ENCODE results near the gene RFT1. TPM values are rescaled to one million over a fixed set of nuclear protein-coding genes. Genes with fewer than 3 reads are reported as not detected.

The RFT1 gene
- total RNA-seq, 2 donors from 2014 or later: 29.3 to 35.2 TPM

DNA sequence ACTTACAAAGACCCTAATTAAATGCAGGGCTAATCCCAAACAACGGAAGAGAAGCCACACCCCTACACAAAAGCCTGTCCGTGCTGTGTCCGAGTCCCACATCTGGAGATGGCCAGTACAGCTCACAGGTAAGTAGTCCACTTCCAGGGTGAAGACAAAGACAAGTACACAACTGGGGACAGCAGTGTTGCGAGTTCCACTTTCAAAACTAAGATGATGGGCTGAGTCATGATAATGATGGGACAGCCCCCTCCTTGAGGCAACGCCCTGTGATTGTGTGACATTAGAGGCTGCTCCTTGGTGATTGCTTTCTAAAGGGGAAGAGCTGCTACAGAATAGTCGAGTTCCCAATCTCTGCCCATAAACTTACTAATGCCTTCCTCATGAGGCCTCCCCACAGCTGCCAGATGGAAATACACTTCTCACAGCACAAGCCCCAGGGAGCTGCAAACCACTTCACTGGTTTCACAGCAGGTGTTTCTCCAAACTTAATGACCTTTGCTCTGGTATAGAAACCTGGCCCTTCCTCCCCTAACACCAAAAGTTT, 27.6 kb downstream of the RFT1 start:
- H3K4me3 Mint-ChIP-seq: peak overlapping the region; percentile 5

DNA sequence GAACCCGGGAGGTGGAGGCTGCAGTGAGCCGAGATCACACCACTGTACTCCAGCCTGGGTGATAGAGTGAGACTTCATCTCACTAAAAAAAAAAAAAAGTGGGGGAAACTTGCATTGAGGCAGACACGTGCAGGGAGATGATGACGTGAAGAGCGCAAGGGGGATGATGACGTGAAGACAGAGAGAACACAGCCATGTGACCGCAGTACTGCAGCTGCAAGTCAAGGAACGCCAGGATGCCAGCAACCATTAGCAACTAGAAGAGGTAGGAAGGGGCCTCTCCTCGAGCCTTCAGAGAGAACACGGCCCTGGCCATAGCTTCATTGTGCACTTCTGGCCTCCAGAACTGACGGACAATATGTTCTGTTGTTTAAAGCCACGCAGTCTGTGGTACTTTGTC, 28.3 kb downstream of the RFT1 start:
- DNase-seq: no peak
- Histone ChIP-seq H3K4me1 (ENCODE audit: control insufficient read depth, insufficient read depth, low read length) (no peaks in the 10 kb centered on the region), H3K36me3 (ENCODE audit: control insufficient read depth, insufficient read depth, low read length) (peaks cover 19% of the 10 kb centered on the region), H3K4me3 (ENCODE audit: low read length) (no peak overlapping the region), H3K27ac (ENCODE audit: low read depth, low read length) (no peak overlapping the region), H3K27me3 (ENCODE audit: control insufficient read depth, insufficient read depth, low read length, poor library complexity, severe bottlenecking) (no peaks in the 10 kb centered on the region), H3K9me3 (ENCODE audit: control insufficient read depth, low read length) (no peaks in the 10 kb centered on the region), H3K9ac (ENCODE audit: extremely low read depth, low read length, poor library complexity, severe bottlenecking) (no peak overlapping the region)
- H3K4me3 Mint-ChIP-seq: peak overlapping the region; percentile 5
- H3K36me3 Mint-ChIP-seq (ENCODE audit: low read depth): peaks cover 33% of the 10 kb centered on the region
- no peaks in the 10 kb centered on the region for H3K27me3 Mint-ChIP-seq (ENCODE audit: insufficient read depth)
- 89 to 98% methylated on average over 10 to 12 of the region's 12 CpGs for WGBS, 2 experiments (ENCODE audit: insufficient coverage in 1 of 2, insufficient read length in 1 of 2)
- peak overlapping the region; percentile 28 for H3K27ac Mint-ChIP-seq
- no peaks in the 10 kb centered on the region for H3K9me3 Mint-ChIP-seq
- TF ChIP-seq, protein P1, sequence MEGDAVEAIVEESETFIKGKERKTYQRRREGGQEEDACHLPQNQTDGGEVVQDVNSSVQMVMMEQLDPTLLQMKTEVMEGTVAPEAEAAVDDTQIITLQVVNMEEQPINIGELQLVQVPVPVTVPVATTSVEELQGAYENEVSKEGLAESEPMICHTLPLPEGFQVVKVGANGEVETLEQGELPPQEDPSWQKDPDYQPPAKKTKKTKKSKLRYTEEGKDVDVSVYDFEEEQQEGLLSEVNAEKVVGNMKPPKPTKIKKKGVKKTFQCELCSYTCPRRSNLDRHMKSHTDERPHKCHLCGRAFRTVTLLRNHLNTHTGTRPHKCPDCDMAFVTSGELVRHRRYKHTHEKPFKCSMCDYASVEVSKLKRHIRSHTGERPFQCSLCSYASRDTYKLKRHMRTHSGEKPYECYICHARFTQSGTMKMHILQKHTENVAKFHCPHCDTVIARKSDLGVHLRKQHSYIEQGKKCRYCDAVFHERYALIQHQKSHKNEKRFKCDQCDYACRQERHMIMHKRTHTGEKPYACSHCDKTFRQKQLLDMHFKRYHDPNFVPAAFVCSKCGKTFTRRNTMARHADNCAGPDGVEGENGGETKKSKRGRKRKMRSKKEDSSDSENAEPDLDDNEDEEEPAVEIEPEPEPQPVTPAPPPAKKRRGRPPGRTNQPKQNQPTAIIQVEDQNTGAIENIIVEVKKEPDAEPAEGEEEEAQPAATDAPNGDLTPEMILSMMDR (conservative IDR thresholded peaks at IDR 0.05): no peak
- H3K4me1 Mint-ChIP-seq: peaks cover 21% of the 10 kb centered on the region

More for the DNA sequence above, 27.6 kb downstream of the RFT1 start:
- TF ChIP-seq, protein P1 (conservative IDR thresholded peaks at IDR 0.05): no peak
- H3K27me3 ChIP-seq (ENCODE audit: control insufficient read depth, insufficient read depth, low read length, poor library complexity, severe bottlenecking): no peaks in the 10 kb centered on the region
- Mint-ChIP-seq H3K4me1 (peaks cover 21% of the 10 kb centered on the region), H3K27ac (peak overlapping the region; percentile 28), H3K9me3 (no peaks in the 10 kb centered on the region), H3K27me3 (ENCODE audit: insufficient read depth) (no peaks in the 10 kb centered on the region), H3K36me3 (ENCODE audit: low read depth) (peaks cover 33% of the 10 kb centered on the region)
- H3K9me3 ChIP-seq (ENCODE audit: control insufficient read depth, low read length): no peaks in the 10 kb centered on the region
- no peak for DNase-seq
- H3K4me1 ChIP-seq (ENCODE audit: control insufficient read depth, insufficient read depth, low read length): no peaks in the 10 kb centered on the region
- no peak overlapping the region for H3K4me3 ChIP-seq (ENCODE audit: low read length)
- no peak overlapping the region for H3K27ac ChIP-seq (ENCODE audit: low read depth, low read length)
- no peak overlapping the region for H3K9ac ChIP-seq (ENCODE audit: extremely low read depth, low read length, poor library complexity, severe bottlenecking)
- peaks cover 16% of the 10 kb centered on the region for H3K36me3 ChIP-seq (ENCODE audit: control insufficient read depth, insufficient read depth, low read length)
- 73 to 86% methylated on average over 4 to 6 of the region's 6 CpGs for WGBS, 2 experiments (ENCODE audit: insufficient coverage in 1 of 2, insufficient read length in 1 of 2)

DNA sequence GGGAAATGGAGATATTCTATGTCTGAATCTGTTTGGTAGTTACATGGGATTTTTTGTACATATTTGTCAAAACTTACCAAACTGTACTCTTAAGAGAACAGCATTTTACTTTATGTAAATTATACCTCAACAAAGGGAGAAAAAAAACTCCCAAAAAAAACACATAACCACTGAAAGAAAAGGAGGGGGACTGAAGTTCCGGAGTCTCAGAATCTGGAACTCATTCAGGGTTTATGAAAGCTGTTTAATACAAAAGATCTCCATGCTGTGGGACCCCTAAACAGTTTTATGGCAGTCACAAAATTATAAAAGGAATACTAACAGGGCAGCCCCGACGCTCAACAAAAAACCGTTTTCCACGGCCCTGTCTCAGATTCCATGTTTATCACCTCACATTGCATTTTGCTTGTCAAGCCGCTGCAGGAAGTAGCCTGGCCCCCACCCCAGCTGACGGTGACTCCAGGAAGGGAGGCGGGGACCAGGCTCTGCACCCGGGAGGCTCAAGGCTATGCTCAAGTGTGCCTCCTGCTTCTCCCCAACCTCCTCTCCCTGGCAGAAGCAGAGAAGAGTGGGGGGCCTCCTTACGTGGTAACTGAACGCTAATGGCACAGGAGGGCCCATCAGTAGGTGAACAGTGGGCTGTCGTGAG, 29.3 kb downstream of the RFT1 start:
- Histone ChIP-seq H3K9ac (ENCODE audit: extremely low read depth, low read length, poor library complexity, severe bottlenecking) (no peak overlapping the region), H3K4me1 (ENCODE audit: control insufficient read depth, insufficient read depth, low read length) (no peaks in the 10 kb centered on the region), H3K27ac (ENCODE audit: low read depth, low read length) (no peak overlapping the region), H3K4me3 (ENCODE audit: low read length) (no peak overlapping the region), H3K9me3 (ENCODE audit: control insufficient read depth, low read length) (no peaks in the 10 kb centered on the region), H3K27me3 (ENCODE audit: control insufficient read depth, insufficient read depth, low read length, poor library complexity, severe bottlenecking) (no peaks in the 10 kb centered on the region), H3K36me3 (ENCODE audit: control insufficient read depth, insufficient read depth, low read length) (peaks cover 19% of the 10 kb centered on the region)
- Mint-ChIP-seq H3K27ac (no peak overlapping the region), H3K4me3 (no peak overlapping the region), H3K9me3 (no peaks in the 10 kb centered on the region), H3K4me1 (peaks cover 21% of the 10 kb centered on the region), H3K27me3 (ENCODE audit: insufficient read depth) (no peaks in the 10 kb centered on the region), H3K36me3 (ENCODE audit: low read depth) (peaks cover 30% of the 10 kb centered on the region)
- 89 to 95% methylated on average over 8 to 12 of the region's 12 CpGs for WGBS, 2 experiments (ENCODE audit: insufficient coverage in 1 of 2, insufficient read length in 1 of 2)
- TF ChIP-seq, protein P1 (conservative IDR thresholded peaks at IDR 0.05): no peak
- DNase-seq: no peak
